NCI-H1436 (cell line): ENCODE measurements around the gene TRAPPC12.
A peak's percentile ranks its signal among the peaks of the same experiment; 100 is the strongest.

Experiments used
- DNase-seq: peaks from one replicate; lab custom pipeline; 2025; lab: John Stamatoyannopoulos, UW

TRAPPC12 gene

GRCh38 chr2:3408781-3409180, 29.3 kb downstream of the TRAPPC12 start:
- no peak for DNase-seq

GRCh38 chr2:3409627-3410170, 30.2 kb downstream of the TRAPPC12 start:
- no peak for DNase-seq

- DNase-seq = no peak
These were observed 31.6 kb downstream of the TRAPPC12 start for GRCh38 chr2:3411103-3411502.

- peak; percentile 9 for DNase-seq
These were observed 34.2 kb downstream of the TRAPPC12 start for GRCh38 chr2:3413697-3414096.

- no peak for DNase-seq
These were observed 34.8 kb downstream of the TRAPPC12 start for GRCh38 chr2:3414133-3414860.

- DNase-seq = no peak
These were observed 39.4 kb downstream of the TRAPPC12 start for GRCh38 chr2:3418766-3419404.

GRCh38 chr2:3420076-3420768, 40.7 kb downstream of the TRAPPC12 start:
- no peak for DNase-seq

GRCh38 chr2:3420769-3421397, 41.4 kb downstream of the TRAPPC12 start:
- no peak for DNase-seq

- DNase-seq = no peak
These were observed 42.1 kb downstream of the TRAPPC12 start for GRCh38 chr2:3421580-3421979.

GRCh38 chr2:3422161-3422779, 42.8 kb downstream of the TRAPPC12 start:
- DNase-seq = peak; percentile 15

GRCh38 chr2:3423492-3424170, 44.1 kb downstream of the TRAPPC12 start:
- peak; percentile 19 for DNase-seq

- no peak for DNase-seq
These were observed 44.8 kb downstream of the TRAPPC12 start for GRCh38 chr2:3424171-3424795.

GRCh38 chr2:3426615-3427014, 47.1 kb downstream of the TRAPPC12 start:
- no peak for DNase-seq

- DNase-seq = no peak
These were observed 47.8 kb downstream of the TRAPPC12 start for GRCh38 chr2:3427272-3427671.

- no peak for DNase-seq
These were observed 49.1 kb downstream of the TRAPPC12 start for GRCh38 chr2:3428577-3428976.

GRCh38 chr2:3429066-3429610, 49.6 kb downstream of the TRAPPC12 start:
- no peak for DNase-seq

- DNase-seq = no peak
These were observed 50.7 kb downstream of the TRAPPC12 start for GRCh38 chr2:3430172-3430571.

- no peak for DNase-seq
These were observed 51.4 kb downstream of the TRAPPC12 start for GRCh38 chr2:3430740-3431490.

- no peak for DNase-seq
These were observed 52.6 kb downstream of the TRAPPC12 start for GRCh38 chr2:3432067-3432466.
